H9 (cell line): ENCODE measurements around the gene HIPK2. TPM values are rescaled to one million over a fixed set of nuclear protein-coding genes. Genes with fewer than 3 reads are reported as not detected.
A peak's percentile ranks its signal among the peaks of the same experiment; 100 is the strongest.

Source experiments
- DNase-seq: peaks from one replicate; pipeline ENCODE4 v3.0.0-alpha.2; 2017
- H2AFZ ChIP-seq: one replicate; pipeline ENCODE4 v1.6.1; 2013; ENCODE audit warnings: mild to moderate bottlenecking, low read length, control low read depth, moderate library complexity
- H2AK5ac ChIP-seq: 2 replicates; pipeline ENCODE4 v1.6.1; 2013; ENCODE audit warnings: low read length, control low read depth, mixed read lengths; ENCODE audit not compliant: insufficient read length
- H2BK120ac ChIP-seq: one replicate; pipeline ENCODE4 v1.6.1; 2013; ENCODE audit warnings: low read depth, mild to moderate bottlenecking, low read length, control low read depth, inconsistent platforms; ENCODE audit not compliant: poor library complexity, severe bottlenecking
- H2BK12ac ChIP-seq: 2 replicates; pipeline ENCODE4 v1.6.1; 2013; ENCODE audit warnings: low read length, control low read depth, mixed read lengths, low read depth; ENCODE audit not compliant: insufficient read length
- H2BK15ac ChIP-seq: 2 replicates; pipeline ENCODE4 v1.6.1; 2013; ENCODE audit warnings: low read depth, low read length, control low read depth
- H2BK20ac ChIP-seq: one replicate; pipeline ENCODE4 v1.6.1; 2013; ENCODE audit warnings: low read depth, mild to moderate bottlenecking, low read length, control low read depth, inconsistent platforms; ENCODE audit not compliant: poor library complexity, severe bottlenecking
- H2BK5ac ChIP-seq: 2 replicates; pipeline ENCODE4 v1.6.1; 2013; ENCODE audit warnings: low read length, control low read depth, mixed read lengths; ENCODE audit not compliant: insufficient read length
- H3K14ac ChIP-seq: 2 replicates; pipeline ENCODE4 v1.6.1; 2013; ENCODE audit warnings: low read length, control low read depth; ENCODE audit not compliant: insufficient read depth
- H3K18ac ChIP-seq: 2 replicates; pipeline ENCODE4 v1.6.1; 2013; ENCODE audit warnings: low read depth, mild to moderate bottlenecking, mixed read lengths, low read length, control low read depth; ENCODE audit not compliant: insufficient read length
- H3K23ac ChIP-seq: 2 replicates; pipeline ENCODE4 v1.6.1; 2013; ENCODE audit warnings: low read length, control low read depth, mixed read lengths, low read depth; ENCODE audit not compliant: insufficient read length
- H3K23me2 ChIP-seq: 2 replicates; pipeline ENCODE4 v1.6.1; 2013; ENCODE audit warnings: low read depth, mild to moderate bottlenecking, mixed read lengths, low read length, control low read depth; ENCODE audit not compliant: insufficient read length, poor library complexity, severe bottlenecking
- H3K27ac ChIP-seq: 2 replicates; pipeline ENCODE4 v1.5.1; 2013; ENCODE audit warnings: low read length, control low read depth, mixed read lengths, low read depth; ENCODE audit not compliant: insufficient read length
- H3K27me3 ChIP-seq: 2 replicates; pipeline ENCODE4 v1.6.1; 2013; ENCODE audit warnings: low read length, control low read depth, inconsistent platforms; ENCODE audit not compliant: insufficient read depth
- H3K4ac ChIP-seq: 2 replicates; pipeline ENCODE4 v1.6.1; 2013; ENCODE audit warnings: low read depth, mild to moderate bottlenecking, control low read depth, inconsistent platforms, low read length, moderate library complexity
- H3K4me1 ChIP-seq: 2 replicates; pipeline ENCODE4 v1.6.1; 2013; ENCODE audit warnings: low read length, control low read depth, inconsistent platforms; ENCODE audit not compliant: insufficient read depth
- H3K4me2 ChIP-seq: 2 replicates; pipeline ENCODE4 v1.6.1; 2013; ENCODE audit warnings: low read length, control low read depth, mixed read lengths; ENCODE audit not compliant: insufficient read length, insufficient read depth
- H3K56ac ChIP-seq: 2 replicates; pipeline ENCODE4 v1.6.1; 2013; ENCODE audit warnings: low read depth, mild to moderate bottlenecking, mixed read lengths, low read length, control low read depth; ENCODE audit not compliant: insufficient read length
- H3K79me1 ChIP-seq: 2 replicates; pipeline ENCODE4 v1.6.1; 2013; ENCODE audit warnings: low read depth, mild to moderate bottlenecking, moderate library complexity, low read length, control low read depth, inconsistent platforms; ENCODE audit not compliant: insufficient read depth, poor library complexity, severe bottlenecking
- H3K79me2 ChIP-seq: 2 replicates; pipeline ENCODE4 v1.6.1; 2013; ENCODE audit warnings: low read length, control low read depth, inconsistent platforms; ENCODE audit not compliant: insufficient read depth
- H3K9ac ChIP-seq: 2 replicates; pipeline ENCODE4 v1.6.1; 2013; ENCODE audit warnings: low read length, control low read depth, mixed read lengths; ENCODE audit not compliant: insufficient read length; ENCODE audit errors: extremely low read depth
- H3K9me3 ChIP-seq: one replicate; pipeline ENCODE4 v1.6.1; 2013; ENCODE audit warnings: low read depth, low read length, inconsistent platforms; ENCODE audit not compliant: control insufficient read depth
- H3T11ph ChIP-seq: one replicate; pipeline ENCODE4 v1.6.1; 2013; ENCODE audit warnings: mild to moderate bottlenecking, low read length, control low read depth, inconsistent platforms
- H4K20me1 ChIP-seq: one replicate; pipeline ENCODE4 v1.6.1; 2013; ENCODE audit not compliant: control insufficient read depth, insufficient read length, insufficient read depth
- H4K5ac ChIP-seq: 2 replicates; pipeline ENCODE4 v1.6.1; 2013; ENCODE audit warnings: low read depth, mild to moderate bottlenecking, mixed read lengths, low read length, control low read depth; ENCODE audit not compliant: insufficient read length
- H4K8ac ChIP-seq: replicated peaks from 2 replicates; pipeline ENCODE4 v1.6.1; 2013; ENCODE audit warnings: low read length, control low read depth, mixed read lengths, low read depth; ENCODE audit not compliant: insufficient read length
- H4K91ac ChIP-seq: 2 replicates; pipeline ENCODE4 v1.6.1; 2013; ENCODE audit warnings: low read depth, mild to moderate bottlenecking, moderate library complexity, mixed read lengths, low read length, control low read depth; ENCODE audit not compliant: insufficient read length
- H3K27ac Mint-ChIP-seq, 3 experiments: 2 replicates in 2 of 3; 3 replicates in 1 of 3; pipeline ENCODE4 v1.8.0; 2020 to 2021; ENCODE audit warnings: mixed read lengths in 3 of 3, mild to moderate bottlenecking in 1 of 3, moderate library complexity in 1 of 3
- H3K27me3 Mint-ChIP-seq: 2 replicates; pipeline ENCODE4 v1.8.0; 2021; ENCODE audit warnings: low read depth, mild to moderate bottlenecking, moderate library complexity, mixed read lengths
- H3K36me3 Mint-ChIP-seq, 3 experiments: 2 replicates in 2 of 3; 3 replicates in 1 of 3; pipeline ENCODE4 v1.8.0; 2020 to 2021; ENCODE audit warnings: low read depth in 3 of 3, mixed read lengths in 3 of 3; ENCODE audit not compliant: insufficient read depth in 1 of 3
- H3K4me1 Mint-ChIP-seq, 2 experiments: 2 replicates each; pipeline ENCODE4 v1.8.0; 2020; ENCODE audit warnings: mixed read lengths in 2 of 2
- H3K4me3 Mint-ChIP-seq, 2 experiments: 2 replicates in 1 of 2; 3 replicates in 1 of 2; pipeline ENCODE4 v1.8.0; 2020 to 2021; ENCODE audit warnings: mild to moderate bottlenecking in 2 of 2, mixed read lengths in 2 of 2, moderate library complexity in 1 of 2
- H3K9me3 Mint-ChIP-seq, 2 experiments: 2 replicates in 1 of 2; 3 replicates in 1 of 2; pipeline ENCODE4 v1.8.0; 2020; ENCODE audit warnings: mild to moderate bottlenecking in 2 of 2, mixed read lengths in 2 of 2, moderate library complexity in 1 of 2
- CTCF ChIP-seq: fragments of 200-600 bp; sonication (generic); conservative IDR thresholded peaks from 3 replicates; pipeline ENCODE4 v1.8.0; 2021; ENCODE audit warnings: antibody characterized with exemption, mild to moderate bottlenecking
- WGBS: extraction: QIAGEN DNeasy Blood & Tissue Kit; methylation state at CpG from one replicate; pipeline ENCODE4 v1.1.7; 2013; ENCODE audit warnings: missing lambda C conversion rate, low lambda C conversion rate, mixed read lengths; ENCODE audit not compliant: insufficient read length; ENCODE audit errors: extremely low coverage; 5-methylcytosine and 5-hydroxymethylcytosine counted together
- total RNA-seq: library from RNA; stranded (reverse); gene quantifications from 2 replicates; pipeline ENCODE4 v1.2.1, GENCODE V29; 2021

Gene HIPK2
- total RNA-seq, 1 experiment from 2014 or later: 21.9 TPM

GRCh38 chr7:139515266-139515665 is 262.5 kb downstream of the HIPK2 start:
- Histone ChIP-seq H3T11ph (no peak overlapping the region), H3K9ac (no peak overlapping the region), H2BK120ac (no peak overlapping the region), H2BK12ac (no peak overlapping the region), H2BK20ac (no peak overlapping the region), H3K23ac (no peak overlapping the region), H3K56ac (no peak overlapping the region), H3K9me3 (no peaks in the 10 kb centered on the region), H3K27me3 (no peaks in the 10 kb centered on the region), H2AK5ac (no peak overlapping the region), H3K4ac (no peak overlapping the region), H4K20me1 (no peaks in the 10 kb centered on the region), H3K4me1 (peaks cover 5% of the 10 kb centered on the region; the same call in 1 of the 2 replicates), H4K91ac (no peak overlapping the region), H3K23me2 (no peaks in the 10 kb centered on the region), H4K8ac (no peak overlapping the region), H4K5ac (no peak overlapping the region), H3K18ac (no peak overlapping the region), H2BK15ac (no peak overlapping the region), H3K14ac (no peak overlapping the region), H3K79me1 (no peaks in the 10 kb centered on the region), H2AFZ (no peak overlapping the region), H2BK5ac (no peak overlapping the region), H3K27ac (no peak overlapping the region), H3K4me2 (no peak overlapping the region), H3K79me2 (no peaks in the 10 kb centered on the region)
- DNase-seq: peak; percentile 67
- Mint-ChIP-seq H3K4me3 (peak overlapping the region in 1 of 2 experiments; percentile 49; a peak in 1 of 5 replicates), H3K4me1 (peaks cover 12 to 14% of the 10 kb centered on the region in 2 experiments), H3K36me3 (no peaks in the 10 kb centered on the region), H3K9me3 (no peaks in the 10 kb centered on the region; a peak in 1 of 5 replicates), H3K27me3 (peaks cover 5% of the 10 kb centered on the region), H3K27ac (no peak overlapping the region)
- no peak for TF ChIP-seq CTCF
- WGBS: no CpG with 5 or more reads among the region's 8 CpGs

Other genes starting within 250 kb of the HIPK2 start
- 0.39 and 1.4 TPM in 2 replicates for gene TBXAS1, start 51.3 kb upstream of the HIPK2 start, total RNA-seq